H1 (cell line): ENCODE measurements around the gene TTBK2.

Experiments
- EGR1 ChIP-seq: IDR thresholded peaks from 2 replicates; pipeline ENCODE4 v1.6.1; 2011; ENCODE audit warnings: low read depth, low read length, borderline replicate concordance
- EZH2 ChIP-seq: fragments of 200-600 bp; sonication (generic); IDR thresholded peaks from 2 replicates; pipeline ENCODE4 v1.7.1; 2012; ENCODE audit warnings: low read depth, mild to moderate bottlenecking, moderate library complexity, low read length, inconsistent platforms; ENCODE audit not compliant: severe bottlenecking
- POLR2AphosphoS5 ChIP-seq: IDR thresholded peaks from 2 replicates; pipeline ENCODE4 v1.6.1; 2011; ENCODE audit warnings: low read depth, low read length
- TAF1 ChIP-seq: IDR thresholded peaks from 2 replicates; pipeline ENCODE4 v1.6.1; 2011; ENCODE audit warnings: mild to moderate bottlenecking, low read depth, low read length
- TCF12 ChIP-seq: IDR thresholded peaks from 2 replicates; pipeline ENCODE4 v1.6.1; 2011; ENCODE audit warnings: low read depth, mild to moderate bottlenecking, low read length
- TF ChIP-seq, protein P1 (sequence below), 3 experiments: IDR thresholded peaks; 1 replicate in 2 of 3; 2 replicates in 1 of 3; pipeline versions ENCODE4 v1.5.1 to v1.6.1; 2011; ENCODE audit warnings: low read length in 3 of 3, mild to moderate bottlenecking in 3 of 3, inconsistent platforms in 2 of 3, low read depth in 1 of 3, moderate library complexity in 1 of 3; ENCODE audit not compliant: insufficient read depth in 1 of 3; ENCODE audit errors: control extremely low read depth in 1 of 3
- TF ChIP-seq, protein P2 (sequence below): IDR thresholded peaks from 2 replicates; pipeline ENCODE4 v1.6.1; 2012; ENCODE audit warnings: inconsistent platforms

DNA sequence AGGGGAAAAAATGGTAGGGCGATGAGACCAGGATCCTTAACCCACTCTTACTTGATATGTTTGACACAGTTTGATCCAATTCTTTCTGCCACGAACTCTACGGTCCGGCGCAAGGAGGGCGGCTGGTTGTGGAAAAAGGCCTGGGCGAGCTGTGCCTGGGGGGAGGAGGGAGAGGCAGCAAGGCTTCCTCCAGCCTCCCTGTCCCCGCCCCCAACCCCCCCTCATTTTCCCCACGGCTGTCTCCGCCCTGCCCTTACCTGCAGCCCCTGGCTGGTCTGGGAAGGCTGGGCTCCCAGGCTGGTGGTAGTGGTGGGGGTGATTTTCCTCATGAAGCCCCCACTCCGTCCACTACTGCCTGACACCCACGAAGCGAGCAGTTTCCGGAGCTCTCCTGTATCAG is 191.6 kb downstream of the TTBK2 start:
- TF ChIP-seq TAF1 (no peak), POLR2AphosphoS5 (no peak), EGR1 (no peak), TCF12 (no peak), EZH2 (no peak)
- TF ChIP-seq, protein P1, sequence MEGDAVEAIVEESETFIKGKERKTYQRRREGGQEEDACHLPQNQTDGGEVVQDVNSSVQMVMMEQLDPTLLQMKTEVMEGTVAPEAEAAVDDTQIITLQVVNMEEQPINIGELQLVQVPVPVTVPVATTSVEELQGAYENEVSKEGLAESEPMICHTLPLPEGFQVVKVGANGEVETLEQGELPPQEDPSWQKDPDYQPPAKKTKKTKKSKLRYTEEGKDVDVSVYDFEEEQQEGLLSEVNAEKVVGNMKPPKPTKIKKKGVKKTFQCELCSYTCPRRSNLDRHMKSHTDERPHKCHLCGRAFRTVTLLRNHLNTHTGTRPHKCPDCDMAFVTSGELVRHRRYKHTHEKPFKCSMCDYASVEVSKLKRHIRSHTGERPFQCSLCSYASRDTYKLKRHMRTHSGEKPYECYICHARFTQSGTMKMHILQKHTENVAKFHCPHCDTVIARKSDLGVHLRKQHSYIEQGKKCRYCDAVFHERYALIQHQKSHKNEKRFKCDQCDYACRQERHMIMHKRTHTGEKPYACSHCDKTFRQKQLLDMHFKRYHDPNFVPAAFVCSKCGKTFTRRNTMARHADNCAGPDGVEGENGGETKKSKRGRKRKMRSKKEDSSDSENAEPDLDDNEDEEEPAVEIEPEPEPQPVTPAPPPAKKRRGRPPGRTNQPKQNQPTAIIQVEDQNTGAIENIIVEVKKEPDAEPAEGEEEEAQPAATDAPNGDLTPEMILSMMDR (IDR thresholded peaks at IDR 0.05; ENCODE audit: control extremely low read depth in 1 of 3, insufficient read depth in 1 of 3, low read depth in 1 of 3, low read length in 3 of 3) = no peak
- TF ChIP-seq, protein P2, sequence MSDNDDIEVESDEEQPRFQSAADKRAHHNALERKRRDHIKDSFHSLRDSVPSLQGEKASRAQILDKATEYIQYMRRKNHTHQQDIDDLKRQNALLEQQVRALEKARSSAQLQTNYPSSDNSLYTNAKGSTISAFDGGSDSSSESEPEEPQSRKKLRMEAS = no peak
